WTC11 (cell line): ENCODE measurements around the gene ATF7.

Experiments used
- AFF4 ChIP-seq: sonication (generic); formaldehyde crosslinking; IDR thresholded peaks from 2 replicates; pipeline ENCODE4 v1.8.1; 2023; ENCODE audit warnings: mild to moderate bottlenecking, missing genetic modification reagents, borderline replicate concordance
- ATF1 ChIP-seq: sonication (generic); formaldehyde crosslinking; IDR thresholded peaks from 2 replicates; pipeline ENCODE4 v1.8.1; 2023; ENCODE audit warnings: mild to moderate bottlenecking, moderate library complexity, missing genetic modification reagents
- ELF4 ChIP-seq: sonication (generic); formaldehyde crosslinking; IDR thresholded peaks from 2 replicates; pipeline ENCODE4 v1.8.1; 2022; ENCODE audit warnings: low read depth, mild to moderate bottlenecking, moderate library complexity, missing genetic modification reagents
- FOXJ3 ChIP-seq: sonication (generic); formaldehyde crosslinking; IDR thresholded peaks from 2 replicates; pipeline ENCODE4 v1.9.0; 2021; ENCODE audit warnings: missing genetic modification reagents, mild to moderate bottlenecking, borderline replicate concordance
- SP1 ChIP-seq: sonication (generic); formaldehyde crosslinking; conservative IDR thresholded peaks from 2 replicates; pipeline ENCODE4 v1.8.1; 2022; ENCODE audit warnings: missing genetic modification reagents
- TP53 ChIP-seq: sonication (generic); formaldehyde crosslinking; IDR thresholded peaks from 2 replicates; pipeline ENCODE4 v1.8.1; 2023; ENCODE audit warnings: mild to moderate bottlenecking, missing genetic modification reagents
- USF1 ChIP-seq: sonication (generic); formaldehyde crosslinking; IDR thresholded peaks from 2 replicates; pipeline ENCODE4 v1.8.0; 2022; ENCODE audit warnings: mild to moderate bottlenecking, missing genetic modification reagents
- USF2 ChIP-seq: sonication (generic); formaldehyde crosslinking; IDR thresholded peaks from 2 replicates; pipeline ENCODE4 v1.8.1; 2023; ENCODE audit warnings: mild to moderate bottlenecking, missing genetic modification reagents, moderate library complexity
- ZMAT4 ChIP-seq: fragments of 250-450 bp; sonication (Bioruptor Pico); IDR thresholded peaks from 2 replicates; pipeline ENCODE4 v1.9.0; 2021; ENCODE audit warnings: mild to moderate bottlenecking
- ZNF138 ChIP-seq: sonication (generic); formaldehyde crosslinking; conservative IDR thresholded peaks from 2 replicates; pipeline ENCODE4 v1.8.1; 2022; ENCODE audit warnings: mild to moderate bottlenecking, moderate library complexity, missing genetic modification reagents
- TF ChIP-seq, protein P1 (sequence below): fragments of 200-600 bp; IDR thresholded peaks from 2 replicates; pipeline ENCODE4 v1.8.0; 2022; ENCODE audit warnings: antibody characterized with exemption
- TF ChIP-seq, protein P2 (sequence below): sonication (generic); formaldehyde crosslinking; IDR thresholded peaks from 2 replicates; pipeline ENCODE4 v1.8.1; 2023; ENCODE audit warnings: mild to moderate bottlenecking, missing genetic modification reagents
- TF ChIP-seq, protein P3 (sequence below): sonication (generic); formaldehyde crosslinking; IDR thresholded peaks from 2 replicates; pipeline ENCODE4 v1.8.0; 2022; ENCODE audit warnings: mild to moderate bottlenecking, missing genetic modification reagents
- TF ChIP-seq, protein P4 (sequence below): sonication (generic); formaldehyde crosslinking; conservative IDR thresholded peaks from 2 replicates; pipeline ENCODE4 v1.8.1; 2022; ENCODE audit warnings: mild to moderate bottlenecking, missing genetic modification reagents

GRCh38 chr12:53543539-53543938 is 82.6 kb downstream of the ATF7 start:
- TF ChIP-seq AFF4 (no peak), USF2 (CRISPR knock-in tag) (no peak), TP53 (CRISPR knock-in tag) (no peak), ZNF138 (CRISPR knock-in tag) (no peak), ATF1 (CRISPR knock-in tag) (no peak), USF1 (CRISPR knock-in tag) (no peak), SP1 (no peak), ELF4 (CRISPR knock-in tag) (no peak), FOXJ3 (CRISPR knock-in tag) (no peak), ZMAT4 (CRISPR knock-in tag) (no peak)
- TF ChIP-seq, protein P1, sequence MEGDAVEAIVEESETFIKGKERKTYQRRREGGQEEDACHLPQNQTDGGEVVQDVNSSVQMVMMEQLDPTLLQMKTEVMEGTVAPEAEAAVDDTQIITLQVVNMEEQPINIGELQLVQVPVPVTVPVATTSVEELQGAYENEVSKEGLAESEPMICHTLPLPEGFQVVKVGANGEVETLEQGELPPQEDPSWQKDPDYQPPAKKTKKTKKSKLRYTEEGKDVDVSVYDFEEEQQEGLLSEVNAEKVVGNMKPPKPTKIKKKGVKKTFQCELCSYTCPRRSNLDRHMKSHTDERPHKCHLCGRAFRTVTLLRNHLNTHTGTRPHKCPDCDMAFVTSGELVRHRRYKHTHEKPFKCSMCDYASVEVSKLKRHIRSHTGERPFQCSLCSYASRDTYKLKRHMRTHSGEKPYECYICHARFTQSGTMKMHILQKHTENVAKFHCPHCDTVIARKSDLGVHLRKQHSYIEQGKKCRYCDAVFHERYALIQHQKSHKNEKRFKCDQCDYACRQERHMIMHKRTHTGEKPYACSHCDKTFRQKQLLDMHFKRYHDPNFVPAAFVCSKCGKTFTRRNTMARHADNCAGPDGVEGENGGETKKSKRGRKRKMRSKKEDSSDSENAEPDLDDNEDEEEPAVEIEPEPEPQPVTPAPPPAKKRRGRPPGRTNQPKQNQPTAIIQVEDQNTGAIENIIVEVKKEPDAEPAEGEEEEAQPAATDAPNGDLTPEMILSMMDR = peak; percentile 22; the same call in 1 of the 2 replicates
- TF ChIP-seq, protein P2, sequence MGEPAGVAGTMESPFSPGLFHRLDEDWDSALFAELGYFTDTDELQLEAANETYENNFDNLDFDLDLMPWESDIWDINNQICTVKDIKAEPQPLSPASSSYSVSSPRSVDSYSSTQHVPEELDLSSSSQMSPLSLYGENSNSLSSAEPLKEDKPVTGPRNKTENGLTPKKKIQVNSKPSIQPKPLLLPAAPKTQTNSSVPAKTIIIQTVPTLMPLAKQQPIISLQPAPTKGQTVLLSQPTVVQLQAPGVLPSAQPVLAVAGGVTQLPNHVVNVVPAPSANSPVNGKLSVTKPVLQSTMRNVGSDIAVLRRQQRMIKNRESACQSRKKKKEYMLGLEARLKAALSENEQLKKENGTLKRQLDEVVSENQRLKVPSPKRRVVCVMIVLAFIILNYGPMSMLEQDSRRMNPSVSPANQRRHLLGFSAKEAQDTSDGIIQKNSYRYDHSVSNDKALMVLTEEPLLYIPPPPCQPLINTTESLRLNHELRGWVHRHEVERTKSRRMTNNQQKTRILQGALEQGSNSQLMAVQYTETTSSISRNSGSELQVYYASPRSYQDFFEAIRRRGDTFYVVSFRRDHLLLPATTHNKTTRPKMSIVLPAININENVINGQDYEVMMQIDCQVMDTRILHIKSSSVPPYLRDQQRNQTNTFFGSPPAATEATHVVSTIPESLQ (CRISPR knock-in tag) = no peak
- TF ChIP-seq, protein P3, sequence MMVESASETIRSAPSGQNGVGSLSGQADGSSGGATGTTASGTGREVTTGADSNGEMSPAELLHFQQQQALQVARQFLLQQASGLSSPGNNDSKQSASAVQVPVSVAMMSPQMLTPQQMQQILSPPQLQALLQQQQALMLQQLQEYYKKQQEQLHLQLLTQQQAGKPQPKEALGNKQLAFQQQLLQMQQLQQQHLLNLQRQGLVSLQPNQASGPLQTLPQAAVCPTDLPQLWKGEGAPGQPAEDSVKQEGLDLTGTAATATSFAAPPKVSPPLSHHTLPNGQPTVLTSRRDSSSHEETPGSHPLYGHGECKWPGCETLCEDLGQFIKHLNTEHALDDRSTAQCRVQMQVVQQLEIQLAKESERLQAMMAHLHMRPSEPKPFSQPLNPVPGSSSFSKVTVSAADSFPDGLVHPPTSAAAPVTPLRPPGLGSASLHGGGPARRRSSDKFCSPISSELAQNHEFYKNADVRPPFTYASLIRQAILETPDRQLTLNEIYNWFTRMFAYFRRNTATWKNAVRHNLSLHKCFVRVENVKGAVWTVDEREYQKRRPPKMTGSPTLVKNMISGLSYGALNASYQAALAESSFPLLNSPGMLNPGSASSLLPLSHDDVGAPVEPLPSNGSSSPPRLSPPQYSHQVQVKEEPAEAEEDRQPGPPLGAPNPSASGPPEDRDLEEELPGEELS (CRISPR knock-in tag) = no peak
- TF ChIP-seq, protein P4, sequence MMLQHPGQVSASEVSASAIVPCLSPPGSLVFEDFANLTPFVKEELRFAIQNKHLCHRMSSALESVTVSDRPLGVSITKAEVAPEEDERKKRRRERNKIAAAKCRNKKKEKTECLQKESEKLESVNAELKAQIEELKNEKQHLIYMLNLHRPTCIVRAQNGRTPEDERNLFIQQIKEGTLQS (CRISPR knock-in tag) = no peak
